ENCODE measurements around the gene DARS1.

DNA sequence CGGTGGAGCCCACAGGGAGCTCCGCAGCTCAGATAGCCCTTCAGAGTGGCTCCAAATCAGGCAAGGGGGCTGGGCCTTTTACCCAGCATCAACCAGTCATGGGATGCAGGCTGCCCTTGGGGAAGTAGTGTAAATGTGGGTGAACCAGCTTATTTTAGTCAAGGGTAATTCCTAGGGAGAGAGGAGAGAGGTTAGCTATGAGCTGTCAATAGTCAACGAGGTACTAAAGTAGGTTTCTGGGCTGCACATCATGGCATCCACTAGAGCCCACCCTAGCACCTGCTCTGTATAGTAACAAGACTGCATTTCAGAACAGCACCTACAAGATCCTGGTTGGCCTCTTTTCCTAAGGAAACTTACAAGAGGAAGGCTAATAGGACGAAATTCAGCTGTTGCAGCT is 99.7 kb downstream of the DARS1 start:
- TF ChIP-seq POLR2A (IDR thresholded peaks at IDR 0.05) (no peak), POLR2AphosphoS5 (IDR thresholded peaks at IDR 0.05) (no peak)
- TF ChIP-seq, protein P1, sequence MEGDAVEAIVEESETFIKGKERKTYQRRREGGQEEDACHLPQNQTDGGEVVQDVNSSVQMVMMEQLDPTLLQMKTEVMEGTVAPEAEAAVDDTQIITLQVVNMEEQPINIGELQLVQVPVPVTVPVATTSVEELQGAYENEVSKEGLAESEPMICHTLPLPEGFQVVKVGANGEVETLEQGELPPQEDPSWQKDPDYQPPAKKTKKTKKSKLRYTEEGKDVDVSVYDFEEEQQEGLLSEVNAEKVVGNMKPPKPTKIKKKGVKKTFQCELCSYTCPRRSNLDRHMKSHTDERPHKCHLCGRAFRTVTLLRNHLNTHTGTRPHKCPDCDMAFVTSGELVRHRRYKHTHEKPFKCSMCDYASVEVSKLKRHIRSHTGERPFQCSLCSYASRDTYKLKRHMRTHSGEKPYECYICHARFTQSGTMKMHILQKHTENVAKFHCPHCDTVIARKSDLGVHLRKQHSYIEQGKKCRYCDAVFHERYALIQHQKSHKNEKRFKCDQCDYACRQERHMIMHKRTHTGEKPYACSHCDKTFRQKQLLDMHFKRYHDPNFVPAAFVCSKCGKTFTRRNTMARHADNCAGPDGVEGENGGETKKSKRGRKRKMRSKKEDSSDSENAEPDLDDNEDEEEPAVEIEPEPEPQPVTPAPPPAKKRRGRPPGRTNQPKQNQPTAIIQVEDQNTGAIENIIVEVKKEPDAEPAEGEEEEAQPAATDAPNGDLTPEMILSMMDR (IDR thresholded peaks at IDR 0.05 in 8 of 11, conservative IDR thresholded peaks at IDR 0.05 in 3 of 11), result no peak
